NCI-H2171 (cell line): ENCODE results near the gene TM9SF2.
"Not testable (repeated sequence)": the region's sequence is repeated elsewhere in the genome, so short reads cannot be mapped to it uniquely, and the experiment has no call there.

Source experiments
- DNase-seq: peaks from one replicate; lab custom pipeline; 2025; lab: John Stamatoyannopoulos, UW

The TM9SF2 gene, protein sequence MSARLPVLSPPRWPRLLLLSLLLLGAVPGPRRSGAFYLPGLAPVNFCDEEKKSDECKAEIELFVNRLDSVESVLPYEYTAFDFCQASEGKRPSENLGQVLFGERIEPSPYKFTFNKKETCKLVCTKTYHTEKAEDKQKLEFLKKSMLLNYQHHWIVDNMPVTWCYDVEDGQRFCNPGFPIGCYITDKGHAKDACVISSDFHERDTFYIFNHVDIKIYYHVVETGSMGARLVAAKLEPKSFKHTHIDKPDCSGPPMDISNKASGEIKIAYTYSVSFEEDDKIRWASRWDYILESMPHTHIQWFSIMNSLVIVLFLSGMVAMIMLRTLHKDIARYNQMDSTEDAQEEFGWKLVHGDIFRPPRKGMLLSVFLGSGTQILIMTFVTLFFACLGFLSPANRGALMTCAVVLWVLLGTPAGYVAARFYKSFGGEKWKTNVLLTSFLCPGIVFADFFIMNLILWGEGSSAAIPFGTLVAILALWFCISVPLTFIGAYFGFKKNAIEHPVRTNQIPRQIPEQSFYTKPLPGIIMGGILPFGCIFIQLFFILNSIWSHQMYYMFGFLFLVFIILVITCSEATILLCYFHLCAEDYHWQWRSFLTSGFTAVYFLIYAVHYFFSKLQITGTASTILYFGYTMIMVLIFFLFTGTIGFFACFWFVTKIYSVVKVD

DNA sequence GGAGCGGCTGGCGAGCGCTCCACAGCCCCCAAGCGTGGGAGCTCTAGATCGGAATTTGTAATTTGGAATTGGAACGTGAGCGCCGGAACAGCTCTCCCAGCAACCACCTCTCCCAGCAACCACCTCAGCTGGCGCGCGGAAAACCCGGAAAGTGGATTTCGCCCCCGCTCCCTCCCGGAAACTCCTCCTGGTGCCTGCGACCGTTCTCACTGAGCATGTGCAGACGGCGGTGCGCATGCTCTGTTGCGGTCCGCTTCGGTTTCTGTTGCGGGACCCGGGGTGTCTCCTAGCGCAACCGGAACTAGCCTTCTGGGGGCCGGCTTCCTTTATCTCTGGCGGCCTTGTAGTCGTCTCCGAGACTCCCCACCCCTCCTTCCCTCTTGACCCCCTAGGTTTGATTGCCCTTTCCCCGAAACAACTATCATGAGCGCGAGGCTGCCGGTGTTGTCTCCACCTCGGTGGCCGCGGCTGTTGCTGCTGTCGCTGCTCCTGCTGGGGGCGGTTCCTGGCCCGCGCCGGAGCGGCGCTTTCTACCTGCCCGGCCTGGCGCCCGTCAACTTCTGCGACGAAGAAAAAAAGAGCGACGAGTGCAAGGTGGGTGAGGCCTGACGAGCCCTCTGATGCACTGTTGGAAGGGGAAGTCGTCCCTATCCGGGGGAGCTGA, at the start of gene TM9SF2:
Gene TM9SF2 (plus strand): TSS at position 289 of the 664 bp plus-strand sequence. CDS start 135 bp downstream, at position 424.
- peak; percentile 91 for DNase-seq

DNA sequence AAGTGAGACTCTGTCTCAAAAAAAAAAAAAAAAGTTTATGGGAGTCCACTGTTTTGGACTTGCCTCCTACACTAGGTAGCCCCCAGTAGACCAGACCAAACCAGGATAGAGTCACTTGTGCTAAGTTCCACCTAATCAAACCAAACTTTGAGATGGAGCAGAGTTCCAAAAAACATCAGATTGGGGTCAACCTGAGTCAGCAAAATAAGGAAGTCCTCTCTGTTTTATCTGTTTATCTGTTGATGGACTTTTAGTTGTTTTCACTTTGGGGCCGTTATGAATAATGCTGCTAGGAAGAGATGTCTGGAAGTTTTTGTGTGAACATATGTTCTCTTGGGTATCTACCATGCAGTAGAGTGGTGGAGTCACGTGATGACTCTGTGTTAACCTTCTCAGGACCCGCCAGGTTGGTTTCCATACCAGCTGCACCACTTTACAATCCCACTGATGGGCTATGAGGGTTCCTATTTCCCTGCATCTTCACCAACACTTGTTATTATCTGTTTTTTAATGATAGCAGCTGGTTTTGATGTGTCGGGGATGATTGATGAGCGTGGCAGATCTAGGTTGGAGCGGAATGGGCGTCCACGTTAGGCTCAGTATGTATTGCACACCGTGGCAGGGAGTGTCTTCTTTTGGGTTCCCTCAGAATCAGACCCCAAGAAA, 46.6 kb upstream of the TM9SF2 start:
- no peak for DNase-seq

DNA sequence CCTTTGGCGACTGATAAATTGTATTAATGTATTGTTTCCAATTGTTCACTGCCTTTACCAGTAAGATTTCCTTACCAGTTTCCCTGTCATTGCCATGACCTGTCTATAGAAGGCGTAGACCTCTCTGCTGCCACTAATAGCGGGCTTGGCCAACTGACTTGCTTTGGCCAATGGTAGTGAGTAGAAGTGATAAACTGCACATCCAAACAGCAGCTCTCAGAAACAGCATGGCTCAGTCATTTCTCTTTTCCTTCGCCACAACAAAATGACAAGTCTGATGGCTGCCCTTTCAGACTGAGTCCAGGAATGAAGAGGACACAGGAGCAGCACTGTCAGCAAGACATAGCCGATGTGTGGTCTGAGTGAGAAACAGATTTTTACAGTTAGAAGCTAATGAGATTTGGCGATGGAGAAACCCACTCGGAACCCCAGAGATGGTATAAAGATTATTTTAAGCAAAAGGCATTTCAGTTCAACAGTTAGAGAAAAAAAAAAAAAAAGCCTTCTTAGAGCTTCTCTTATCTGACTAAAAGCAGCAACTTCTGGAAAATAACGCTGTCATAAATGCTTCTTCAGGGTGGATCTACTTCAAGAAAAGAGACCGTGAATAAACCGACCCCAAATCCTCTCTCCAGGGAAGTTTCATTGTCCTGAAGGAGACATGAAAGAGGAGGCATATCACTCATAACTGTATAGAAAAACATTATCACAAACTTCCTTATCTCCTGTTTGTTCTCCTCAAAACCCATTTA, 42.0 kb upstream of the TM9SF2 start:
- DNase-seq, result no peak

DNA sequence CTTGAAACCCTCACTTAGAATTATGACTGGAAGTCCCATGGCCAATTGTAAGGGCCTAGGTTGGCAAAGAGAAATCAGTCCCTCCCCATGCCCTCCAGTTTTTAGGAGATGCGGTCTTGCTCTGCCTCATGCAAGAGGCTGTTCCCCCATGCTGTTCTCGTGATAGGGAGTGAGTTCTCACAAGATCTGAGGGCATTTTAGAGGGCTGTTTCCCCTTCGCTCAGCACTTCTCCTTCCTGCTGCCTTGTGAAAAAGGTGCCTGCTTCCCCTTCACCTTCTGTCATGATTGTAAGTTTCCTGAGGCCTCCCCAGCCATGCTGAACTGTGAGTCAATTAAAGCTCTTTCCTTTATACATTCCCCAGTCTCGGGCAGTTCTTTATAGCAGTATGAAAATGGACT, 40.5 kb upstream of the TM9SF2 start:
- DNase-seq, result not testable (repeated sequence)

DNA sequence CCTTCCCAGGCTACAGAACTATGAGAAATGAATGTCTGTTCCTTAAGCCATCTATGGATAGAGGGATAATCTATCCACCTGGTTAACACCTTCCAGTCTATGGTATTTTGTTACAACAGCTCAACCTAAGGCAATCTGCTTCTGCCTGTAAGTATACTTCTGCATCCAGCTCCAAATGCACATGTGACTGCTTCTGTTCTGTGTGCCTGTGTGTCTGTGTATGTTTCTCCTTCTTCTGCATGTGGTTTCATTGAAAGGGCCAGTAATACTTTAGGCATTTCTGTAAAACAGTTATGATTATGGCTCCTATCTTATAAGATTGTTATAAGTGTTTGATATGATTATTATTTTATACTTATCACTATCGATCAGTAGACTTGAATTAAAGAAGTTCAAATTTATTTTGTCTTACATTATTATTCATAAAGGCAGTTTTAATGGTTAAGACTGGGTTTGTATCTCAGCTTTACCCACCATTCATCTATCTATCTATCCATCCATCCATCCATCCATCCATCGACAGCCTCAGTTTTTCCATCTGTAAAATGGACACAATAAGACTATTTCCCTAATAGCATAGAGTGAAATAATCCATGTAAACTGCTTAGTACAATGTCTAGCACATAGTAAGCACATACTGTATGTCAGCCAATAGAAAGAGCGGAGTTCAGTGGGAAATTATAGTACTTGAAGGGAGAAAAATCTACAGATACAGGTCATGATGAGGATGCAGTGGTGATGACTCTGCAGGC, 37.5 kb upstream of the TM9SF2 start:
- DNase-seq, result peak; percentile 40

DNA sequence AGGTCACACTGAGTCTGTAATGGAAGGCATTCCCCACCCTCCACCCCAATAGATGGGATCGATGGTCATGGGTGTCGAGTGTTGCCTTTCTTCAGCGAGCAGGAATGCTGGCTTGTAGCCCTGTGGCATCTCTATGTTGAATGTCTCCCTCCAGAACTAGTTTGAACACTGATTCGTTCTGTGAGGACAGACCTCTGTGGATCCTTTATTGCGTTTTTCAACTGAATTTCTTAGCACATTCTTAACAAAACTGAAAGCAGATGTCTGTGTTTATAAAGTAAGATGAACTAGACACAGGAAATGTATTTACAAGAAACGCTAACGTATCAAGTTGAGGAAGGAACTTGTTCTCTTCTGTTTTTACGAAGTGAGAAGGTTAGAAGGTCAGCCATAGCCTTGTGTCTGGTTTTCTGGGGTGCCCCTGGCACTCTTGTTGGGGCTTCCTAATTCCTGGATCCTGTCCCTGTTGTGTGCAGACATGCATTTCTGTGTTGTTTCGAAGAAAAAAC, 36.8 kb upstream of the TM9SF2 start:
- no peak for DNase-seq

DNA sequence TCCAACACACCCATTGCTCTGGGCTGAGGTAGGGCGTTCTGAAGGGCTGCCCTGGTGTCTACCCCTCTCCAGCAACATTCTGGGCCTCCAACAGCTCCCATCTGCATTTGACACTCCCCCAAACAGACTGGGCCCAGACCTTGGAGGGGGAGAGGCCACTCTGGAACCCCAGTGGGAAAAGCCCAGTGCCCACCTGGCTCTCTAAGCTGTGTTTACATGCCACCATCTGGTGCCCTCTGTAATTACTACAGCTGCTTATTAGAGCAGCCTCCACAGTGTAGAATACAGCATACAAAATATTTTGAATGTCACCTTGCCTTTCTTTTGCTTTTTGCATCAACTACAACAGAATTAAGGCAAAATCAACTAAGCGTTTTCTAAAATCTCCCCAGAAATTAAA, 35.8 kb upstream of the TM9SF2 start:
- peak; percentile 93 for DNase-seq

DNA sequence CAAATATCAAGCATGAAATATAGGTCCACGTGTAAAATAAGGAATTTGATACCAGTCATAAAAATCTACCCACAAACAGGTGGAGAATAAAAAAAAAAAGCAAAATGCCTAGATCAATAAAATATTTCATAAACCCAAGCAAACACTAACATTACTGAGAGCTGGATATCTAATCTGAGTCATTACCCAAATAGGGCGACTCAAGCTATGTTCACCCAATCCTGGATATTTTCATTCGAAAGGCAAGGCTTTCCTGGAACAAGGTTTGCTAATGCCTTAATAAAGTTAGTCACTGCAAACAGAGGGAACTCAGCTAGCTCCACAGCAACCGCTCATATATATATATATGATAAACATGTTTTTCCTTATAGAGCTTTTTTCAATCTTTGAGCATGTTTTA, 33.5 kb upstream of the TM9SF2 start:
- DNase-seq, result no peak

DNA sequence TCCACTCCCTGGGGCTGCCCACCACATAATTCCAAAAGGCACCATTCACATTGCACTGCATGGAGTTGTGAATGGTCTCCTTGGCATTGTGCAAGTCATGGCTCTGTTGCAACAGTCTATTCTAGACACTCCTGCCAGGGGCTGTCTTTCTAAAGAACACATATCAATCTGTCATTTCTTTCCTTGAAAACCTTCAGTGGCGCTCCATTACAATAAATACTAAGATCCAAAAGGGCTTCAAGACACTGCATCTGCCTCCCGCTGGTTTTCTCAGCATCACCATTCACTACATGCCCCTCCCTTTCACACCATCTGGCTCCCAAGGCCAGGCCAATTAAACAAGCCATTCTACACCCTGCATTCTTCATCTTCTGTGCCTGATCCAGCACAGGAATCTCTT, 32.2 kb upstream of the TM9SF2 start:
- peak; percentile 84 for DNase-seq

DNA sequence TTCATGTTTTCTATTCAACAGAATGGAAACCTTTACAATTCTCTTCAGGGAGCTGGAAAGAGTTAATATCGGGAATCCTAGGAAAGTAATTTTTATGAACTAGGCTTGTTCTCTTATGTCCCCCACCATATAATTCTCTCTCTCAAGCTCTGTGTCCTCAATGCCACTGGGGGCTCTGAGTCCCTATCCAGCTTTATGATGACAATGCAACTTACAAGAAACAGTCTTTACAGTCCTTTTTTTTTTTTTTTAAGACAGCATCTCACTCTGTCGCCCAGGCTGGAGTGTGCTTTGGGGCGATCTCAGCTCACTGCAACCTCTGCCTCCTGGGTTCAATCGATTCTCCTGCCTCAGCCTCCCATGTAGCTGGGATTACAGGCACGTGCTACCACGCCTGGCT, 31.2 kb upstream of the TM9SF2 start:
- no peak for DNase-seq

DNA sequence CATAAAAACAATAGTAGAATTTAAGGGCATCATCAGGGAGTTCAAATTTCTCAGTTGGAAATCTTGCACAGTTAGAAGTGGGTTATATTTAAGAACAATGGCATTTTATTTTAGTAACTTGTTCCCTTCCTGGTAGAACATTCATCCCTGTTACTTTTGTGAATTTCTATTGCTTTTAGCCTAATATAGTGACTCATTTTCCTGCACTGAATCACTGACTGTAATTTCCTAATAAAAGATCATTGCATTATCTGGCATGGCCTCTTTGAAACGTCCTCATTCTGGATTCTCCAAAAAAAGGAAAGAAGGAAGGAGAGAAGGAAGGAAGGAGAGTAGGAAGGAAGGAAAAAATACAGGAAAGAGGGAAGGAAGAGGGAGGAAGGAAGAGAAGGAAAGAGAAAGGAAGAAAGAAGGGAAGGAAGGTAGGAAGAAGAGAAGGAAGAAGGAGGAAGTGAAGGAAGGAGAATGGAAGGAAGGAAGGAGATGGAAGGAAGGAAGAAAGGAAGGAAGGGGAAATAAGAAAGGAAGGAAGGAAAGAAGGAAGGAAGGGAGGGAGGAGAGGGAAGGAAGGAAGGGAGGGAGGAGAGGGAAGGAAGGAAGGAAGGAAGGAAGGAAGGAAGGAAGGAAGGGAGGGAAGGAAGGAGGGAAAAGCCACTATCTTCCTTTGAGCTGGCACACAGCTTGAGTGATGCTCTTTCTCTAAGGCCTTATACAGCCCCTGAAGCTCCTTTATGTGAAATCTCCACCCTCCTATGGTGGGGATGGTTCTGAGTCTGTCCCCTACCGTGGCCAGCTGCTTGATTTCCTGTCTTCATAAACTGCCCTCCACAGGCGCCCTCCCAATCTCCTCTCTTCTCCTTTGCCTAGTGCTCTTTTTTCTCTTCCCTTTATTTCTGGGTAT, 29.8 kb upstream of the TM9SF2 start:
- DNase-seq, result no peak

DNA sequence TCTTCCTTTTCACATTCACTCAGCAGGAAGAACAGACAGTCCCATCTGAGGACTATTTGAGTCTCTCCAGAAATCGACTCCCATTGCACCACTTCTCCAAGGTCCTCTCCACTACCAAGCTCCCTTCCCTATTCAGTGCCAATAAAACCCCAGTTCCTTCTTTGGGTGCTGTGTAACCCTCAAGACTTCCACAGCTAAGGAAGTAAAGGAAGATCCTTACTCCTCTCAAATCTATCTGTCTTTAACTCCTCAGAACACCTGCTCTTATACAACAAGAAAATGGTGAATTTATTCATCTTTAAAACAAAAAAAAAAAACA, 29.2 kb upstream of the TM9SF2 start:
- no peak for DNase-seq

DNA sequence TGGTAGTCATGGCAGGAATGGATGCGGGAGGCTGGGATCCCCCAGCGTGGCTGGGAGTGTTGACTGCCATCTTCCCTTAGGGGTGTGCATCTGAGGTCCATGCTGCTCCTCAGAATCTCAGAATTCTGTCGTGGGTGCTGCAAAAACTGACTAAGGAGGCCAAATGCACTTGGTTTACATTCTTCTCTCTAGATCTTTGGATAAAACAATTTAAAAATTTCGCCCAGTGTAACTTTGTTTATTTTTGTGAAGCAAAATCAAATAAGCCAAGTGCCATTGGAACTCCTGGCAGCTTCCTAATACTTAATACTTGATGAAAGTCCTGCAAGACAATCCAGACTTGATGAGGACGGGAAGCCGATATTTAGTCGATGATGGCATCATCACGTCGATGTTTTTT, 27.8 kb upstream of the TM9SF2 start:
- no peak for DNase-seq

DNA sequence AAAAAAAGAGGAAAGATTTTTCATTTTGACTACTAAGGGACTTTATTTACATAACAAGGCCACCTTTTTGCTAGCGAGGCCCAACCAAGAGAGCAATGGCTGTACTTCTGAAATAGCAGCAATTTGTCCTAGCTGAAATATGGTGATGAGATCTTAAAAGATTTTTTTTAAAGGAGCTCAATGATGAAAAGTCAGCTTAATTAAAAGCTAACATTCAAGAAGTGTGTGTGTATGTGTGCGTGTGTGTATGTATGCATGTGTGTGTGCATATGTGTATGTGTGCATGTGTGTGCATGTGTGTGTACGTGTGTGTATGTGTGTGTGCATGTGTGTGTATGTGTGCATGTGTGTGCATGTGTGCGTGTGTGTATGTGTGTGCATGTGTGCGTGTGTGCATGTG, 24.6 kb upstream of the TM9SF2 start:
- no peak for DNase-seq

DNA sequence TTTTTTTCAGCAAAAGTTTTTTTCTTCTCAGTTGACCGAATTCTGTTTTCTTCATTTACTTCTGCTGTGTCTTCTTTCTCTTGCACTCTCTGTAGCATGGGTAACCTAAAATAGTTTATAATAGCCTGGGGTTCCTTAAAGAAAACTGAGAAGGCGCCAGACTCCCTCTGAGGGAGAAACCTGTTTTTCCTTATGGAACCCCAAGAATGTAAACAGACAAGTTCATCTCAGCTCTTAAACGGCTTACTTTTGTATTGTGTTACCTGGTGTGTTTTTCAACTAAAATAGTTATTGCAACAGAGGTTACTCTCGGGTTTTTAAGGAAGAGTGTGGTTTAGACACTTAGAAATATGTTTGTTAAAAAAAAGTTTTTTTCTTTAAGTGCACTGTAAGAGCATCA, 23.8 kb upstream of the TM9SF2 start:
- no peak for DNase-seq

DNA sequence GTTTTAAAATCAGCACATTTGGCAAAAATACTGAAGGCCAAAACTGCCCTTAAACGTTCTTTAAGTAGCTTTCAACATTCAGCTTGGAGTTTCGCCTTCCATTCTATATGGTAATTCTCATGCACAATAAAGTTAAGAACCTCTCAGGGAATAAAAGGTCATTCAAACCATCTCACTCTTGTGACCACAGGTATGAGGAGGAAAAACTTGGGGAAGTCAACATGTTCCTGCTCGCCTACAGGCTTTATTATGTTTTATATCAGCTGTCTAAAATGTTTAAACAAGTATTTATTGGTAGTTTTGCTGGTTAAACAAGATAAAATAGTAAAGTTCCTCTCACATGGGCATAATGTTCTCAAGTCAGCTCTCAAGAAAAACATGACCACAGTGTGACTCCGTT, 19.9 kb upstream of the TM9SF2 start:
- no peak for DNase-seq

DNA sequence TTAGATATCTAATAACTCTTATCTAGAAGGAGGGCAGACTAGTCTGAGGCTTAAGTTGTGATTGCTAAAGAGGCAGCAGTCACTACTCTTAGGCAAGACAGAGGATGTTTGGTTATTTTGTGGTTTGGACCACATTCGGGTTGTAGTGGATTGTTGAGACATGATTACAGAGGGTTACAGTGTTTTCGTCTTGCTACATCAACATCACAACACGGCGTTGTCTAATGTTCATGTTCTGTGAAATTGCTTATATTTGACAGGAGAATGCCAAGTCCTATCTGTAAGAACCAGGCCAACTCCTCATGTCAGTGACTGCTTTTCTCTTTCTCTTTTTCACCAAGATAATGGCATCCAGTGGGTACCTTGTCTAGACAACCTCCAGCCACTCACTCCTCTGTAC, 16.8 kb upstream of the TM9SF2 start:
- DNase-seq, result no peak

DNA sequence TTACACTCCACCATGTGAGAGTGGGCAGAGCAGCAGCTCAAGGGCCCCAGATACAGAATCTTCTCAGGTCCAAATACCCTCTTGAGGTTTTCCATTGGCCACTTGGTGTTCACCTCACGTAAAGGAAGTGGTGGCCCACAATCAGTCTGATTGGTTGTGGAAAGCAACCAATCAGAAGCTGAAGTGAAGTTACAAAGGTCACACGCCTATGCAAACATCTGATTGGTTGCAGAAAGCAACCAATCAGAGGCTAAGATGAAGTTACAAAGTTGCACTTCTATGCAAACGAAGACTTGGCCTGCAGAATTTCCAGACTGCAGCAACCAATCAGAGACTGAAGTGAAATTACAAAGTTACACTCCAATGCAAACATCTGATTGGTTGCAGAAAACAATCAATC, 14.3 kb upstream of the TM9SF2 start:
- DNase-seq, result no peak

DNA sequence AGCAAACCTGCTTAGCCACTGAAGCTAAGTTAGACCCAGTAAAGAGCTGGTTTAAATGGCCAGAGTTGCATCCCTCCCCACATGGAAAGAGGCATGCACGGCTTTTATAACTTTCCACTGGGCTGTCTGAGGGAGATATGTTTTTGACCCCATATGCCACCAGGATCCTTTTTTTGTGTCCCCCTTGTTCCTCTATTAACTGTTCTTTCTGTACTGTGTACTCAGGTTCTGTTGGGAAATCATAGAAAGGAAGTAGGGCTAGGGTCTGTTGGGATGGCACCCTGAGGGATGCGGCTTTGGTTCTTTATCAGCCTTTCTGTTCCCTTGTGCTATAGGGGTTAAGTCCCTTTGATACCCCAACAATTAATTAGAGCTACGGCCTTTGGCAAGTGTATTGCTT, 12.2 kb upstream of the TM9SF2 start:
- DNase-seq, result no peak

DNA sequence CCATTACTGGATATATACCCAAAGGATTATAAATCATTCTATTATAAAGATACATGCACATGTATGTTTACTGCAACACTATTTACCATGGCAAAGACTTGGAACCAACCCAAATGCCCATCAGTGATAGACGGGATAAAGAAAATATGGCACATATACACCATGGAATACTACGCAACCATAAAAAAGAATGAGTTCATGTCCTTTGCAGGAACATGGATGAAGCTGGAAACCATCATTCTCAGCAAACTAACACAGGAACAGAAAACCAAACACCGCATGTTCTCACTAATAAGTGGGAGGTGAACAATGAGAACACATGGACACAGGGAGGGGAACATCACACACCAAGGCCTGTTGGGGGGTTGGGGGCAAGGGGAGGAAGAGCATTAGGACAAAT, 9.5 kb upstream of the TM9SF2 start:
- not testable (repeated sequence) for DNase-seq
